HepG2 (cell line): ENCODE results near the gene UNC13D. TPM values are rescaled to one million over a fixed set of nuclear protein-coding genes. Genes with fewer than 3 reads are reported as not detected.
A peak's percentile ranks its signal among the peaks of the same experiment; 100 is the strongest.

Source experiments
- LCORL ChIP-seq, 2 experiments: fragments of 450-650 bp in 1 of 2; sonication (generic) in 1 of 2; formaldehyde crosslinking in 1 of 2; IDR thresholded peaks; 2 replicates each; pipeline versions ENCODE4 v1.5.0 to v1.6.1; 2017 to 2020; ENCODE audit warnings: antibody characterized with exemption in 1 of 2, missing genetic modification reagents in 1 of 2
- NCOA5 ChIP-seq: sonication (generic); formaldehyde crosslinking; IDR thresholded peaks from 2 replicates; pipeline ENCODE4 v1.4.0; 2020; ENCODE audit warnings: missing genetic modification reagents
- SNAPC2 ChIP-seq: sonication (generic); formaldehyde crosslinking; IDR thresholded peaks from 2 replicates; pipeline ENCODE4 v1.8.1; 2022; ENCODE audit warnings: mild to moderate bottlenecking, missing genetic modification reagents
- XBP1 ChIP-seq: sonication (generic); formaldehyde crosslinking; IDR thresholded peaks from 2 replicates; pipeline ENCODE4 v1.5.0; 2020; ENCODE audit warnings: missing genetic modification reagents
- ZNF556 ChIP-seq: sonication (generic); formaldehyde crosslinking; IDR thresholded peaks from 2 replicates; pipeline ENCODE4 v1.4.0; 2020; ENCODE audit warnings: mild to moderate bottlenecking, missing genetic modification reagents, borderline replicate concordance
- polyA plus RNA-seq, 8 experiments: library from polyadenylated mRNA; depleted of rRNA in 3 of 8; stranded (reverse) in 7 of 8; unstranded in 1 of 8; fragments of >200 nt; fragmentation: Illumina TruSeq in 4 of 8; extraction: Trizol in 4 of 8; gene quantifications; 2 replicates each; pipeline versions ENCODE4 v1.2.1 to v1.2.3, GENCODE V29; 2011 to 2016; ENCODE audit warnings: low read depth in 4 of 8, missing spikeins in 1 of 8, mixed read lengths in 1 of 8; ENCODE audit not compliant: insufficient read depth in 1 of 8
- total RNA-seq, 5 experiments: library from RNA; depleted of rRNA; stranded (reverse); fragments of >200 nt; fragmentation: Illumina TruSeq; extraction: Trizol; gene quantifications; 2 replicates each; pipeline ENCODE4 v1.2.3, GENCODE V29; 2016; ENCODE audit warnings: low read depth in 1 of 5
- TF ChIP-seq, protein P1 (sequence below): sonication (generic); formaldehyde crosslinking; IDR thresholded peaks from 2 replicates; pipeline ENCODE4 v1.5.0; 2020; ENCODE audit warnings: missing genetic modification reagents, mild to moderate bottlenecking, borderline replicate concordance
- TF ChIP-seq, protein P2 (sequence below): sonication (generic); formaldehyde crosslinking; IDR thresholded peaks from 2 replicates; pipeline ENCODE4 v1.4.0; 2020; ENCODE audit warnings: mild to moderate bottlenecking, low read depth, missing genetic modification reagents
- TF ChIP-seq, protein P3 (sequence below): sonication (generic); formaldehyde crosslinking; IDR thresholded peaks from 2 replicates; pipeline ENCODE4 v1.5.1; 2020; ENCODE audit warnings: missing genetic modification reagents, mild to moderate bottlenecking, borderline replicate concordance
- TF ChIP-seq, protein P4 (sequence below): sonication (generic); formaldehyde crosslinking; IDR thresholded peaks from 2 replicates; pipeline ENCODE4 v1.5.0; 2020; ENCODE audit warnings: mild to moderate bottlenecking, missing genetic modification reagents, borderline replicate concordance
- TF ChIP-seq, protein P5 (sequence below): IDR thresholded peaks from 2 replicates; pipeline ENCODE4 v1.6.1; 2012; ENCODE audit warnings: low read length, improper control_type of control experiment
- TF ChIP-seq, protein P6 (sequence below): sonication (generic); formaldehyde crosslinking; conservative IDR thresholded peaks from 2 replicates; pipeline ENCODE4 v1.4.0; 2020; ENCODE audit warnings: missing genetic modification reagents

The UNC13D gene
- total and polyA plus RNA-seq, 2 of the 13 experiments (the other 11 are each of a cell fraction or from before 2014, with no cell fraction given): 29.7 to 42.7 TPM

DNA sequence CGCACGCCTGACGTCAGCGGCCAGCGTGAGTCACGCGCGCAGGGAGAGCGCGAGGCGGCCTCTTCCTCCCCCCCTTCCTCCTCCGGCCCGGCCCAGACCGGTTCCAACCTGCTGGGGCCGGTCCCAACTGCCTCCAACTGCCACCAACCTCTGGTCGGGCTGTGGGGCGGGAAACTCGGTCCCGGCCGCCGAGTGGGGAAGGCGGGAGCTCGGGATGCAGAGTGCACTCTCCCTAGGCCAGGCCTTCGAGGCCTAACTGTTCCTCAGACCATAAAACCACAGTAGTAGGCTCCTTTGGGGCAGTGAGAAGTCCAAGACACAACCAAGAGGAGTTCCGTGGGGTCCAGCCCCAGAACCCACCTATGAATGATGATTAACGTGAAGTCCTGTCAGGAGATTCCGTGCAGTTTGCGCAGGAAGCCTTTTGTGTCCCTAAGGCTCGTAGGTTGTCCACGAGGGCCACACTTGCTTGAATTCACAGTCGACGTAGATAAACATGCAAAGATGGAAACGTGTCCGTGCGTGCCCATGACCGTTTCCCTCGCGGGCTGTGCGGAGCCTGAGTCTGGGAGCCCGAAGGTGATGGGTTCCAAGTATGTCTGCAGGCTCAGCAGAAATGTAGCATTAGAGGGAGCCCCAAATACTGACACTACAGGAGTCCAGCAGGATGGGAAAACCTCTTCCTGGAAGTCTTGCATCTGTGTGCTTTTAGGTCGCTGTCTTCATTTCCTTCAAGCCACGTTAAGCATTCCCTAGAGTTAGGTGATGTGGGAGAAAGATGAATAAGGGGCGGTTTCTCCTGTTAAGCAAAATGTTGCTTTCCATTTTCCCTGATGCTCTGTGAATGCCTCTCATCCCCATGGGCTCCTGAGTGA, 59.0 kb downstream of the UNC13D start (continued):
- TF ChIP-seq SNAPC2 (CRISPR knock-in tag) (no peak; the same call in 1 of the 2 replicates), XBP1 (CRISPR knock-in tag) (no peak), NCOA5 (no peak), LCORL (IDR thresholded peaks at IDR 0.05) (peak; percentile 69), LCORL (CRISPR knock-in tag; IDR thresholded peaks at IDR 0.05) (peak; percentile 87), ZNF556 (CRISPR knock-in tag) (peak; percentile 73; the same call in 1 of the 2 replicates)
- TF ChIP-seq, protein P1, sequence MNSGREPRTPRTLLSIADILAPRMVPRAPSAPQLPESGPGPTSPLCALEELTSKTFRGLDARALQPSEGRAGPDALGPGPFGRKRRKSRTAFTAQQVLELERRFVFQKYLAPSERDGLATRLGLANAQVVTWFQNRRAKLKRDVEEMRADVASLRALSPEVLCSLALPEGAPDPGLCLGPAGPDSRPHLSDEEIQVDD (CRISPR knock-in tag): no peak; the same call in 1 of the 2 replicates
- TF ChIP-seq, protein P2, sequence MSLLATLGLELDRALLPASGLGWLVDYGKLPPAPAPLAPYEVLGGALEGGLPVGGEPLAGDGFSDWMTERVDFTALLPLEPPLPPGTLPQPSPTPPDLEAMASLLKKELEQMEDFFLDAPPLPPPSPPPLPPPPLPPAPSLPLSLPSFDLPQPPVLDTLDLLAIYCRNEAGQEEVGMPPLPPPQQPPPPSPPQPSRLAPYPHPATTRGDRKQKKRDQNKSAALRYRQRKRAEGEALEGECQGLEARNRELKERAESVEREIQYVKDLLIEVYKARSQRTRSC (CRISPR knock-in tag): 0 out of 2 replicates have a peak, but pooled peaks have one; percentile 44
- TF ChIP-seq, protein P3, sequence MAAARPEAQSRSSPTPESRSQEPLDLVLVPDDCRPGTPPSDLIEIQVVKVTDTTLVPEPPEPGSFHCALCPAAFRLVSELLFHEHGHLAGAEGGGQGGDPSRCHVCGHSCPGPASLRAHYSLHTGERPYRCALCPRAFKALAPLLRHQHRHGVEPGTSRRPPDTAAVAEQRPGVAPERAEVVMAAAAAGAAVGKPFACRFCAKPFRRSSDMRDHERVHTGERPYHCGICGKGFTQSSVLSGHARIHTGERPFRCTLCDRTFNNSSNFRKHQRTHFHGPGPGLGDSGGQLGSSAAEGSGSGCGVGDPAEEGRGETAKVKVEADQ (CRISPR knock-in tag): peak; percentile 46; the same call in 1 of the 2 replicates
- TF ChIP-seq, protein P4, sequence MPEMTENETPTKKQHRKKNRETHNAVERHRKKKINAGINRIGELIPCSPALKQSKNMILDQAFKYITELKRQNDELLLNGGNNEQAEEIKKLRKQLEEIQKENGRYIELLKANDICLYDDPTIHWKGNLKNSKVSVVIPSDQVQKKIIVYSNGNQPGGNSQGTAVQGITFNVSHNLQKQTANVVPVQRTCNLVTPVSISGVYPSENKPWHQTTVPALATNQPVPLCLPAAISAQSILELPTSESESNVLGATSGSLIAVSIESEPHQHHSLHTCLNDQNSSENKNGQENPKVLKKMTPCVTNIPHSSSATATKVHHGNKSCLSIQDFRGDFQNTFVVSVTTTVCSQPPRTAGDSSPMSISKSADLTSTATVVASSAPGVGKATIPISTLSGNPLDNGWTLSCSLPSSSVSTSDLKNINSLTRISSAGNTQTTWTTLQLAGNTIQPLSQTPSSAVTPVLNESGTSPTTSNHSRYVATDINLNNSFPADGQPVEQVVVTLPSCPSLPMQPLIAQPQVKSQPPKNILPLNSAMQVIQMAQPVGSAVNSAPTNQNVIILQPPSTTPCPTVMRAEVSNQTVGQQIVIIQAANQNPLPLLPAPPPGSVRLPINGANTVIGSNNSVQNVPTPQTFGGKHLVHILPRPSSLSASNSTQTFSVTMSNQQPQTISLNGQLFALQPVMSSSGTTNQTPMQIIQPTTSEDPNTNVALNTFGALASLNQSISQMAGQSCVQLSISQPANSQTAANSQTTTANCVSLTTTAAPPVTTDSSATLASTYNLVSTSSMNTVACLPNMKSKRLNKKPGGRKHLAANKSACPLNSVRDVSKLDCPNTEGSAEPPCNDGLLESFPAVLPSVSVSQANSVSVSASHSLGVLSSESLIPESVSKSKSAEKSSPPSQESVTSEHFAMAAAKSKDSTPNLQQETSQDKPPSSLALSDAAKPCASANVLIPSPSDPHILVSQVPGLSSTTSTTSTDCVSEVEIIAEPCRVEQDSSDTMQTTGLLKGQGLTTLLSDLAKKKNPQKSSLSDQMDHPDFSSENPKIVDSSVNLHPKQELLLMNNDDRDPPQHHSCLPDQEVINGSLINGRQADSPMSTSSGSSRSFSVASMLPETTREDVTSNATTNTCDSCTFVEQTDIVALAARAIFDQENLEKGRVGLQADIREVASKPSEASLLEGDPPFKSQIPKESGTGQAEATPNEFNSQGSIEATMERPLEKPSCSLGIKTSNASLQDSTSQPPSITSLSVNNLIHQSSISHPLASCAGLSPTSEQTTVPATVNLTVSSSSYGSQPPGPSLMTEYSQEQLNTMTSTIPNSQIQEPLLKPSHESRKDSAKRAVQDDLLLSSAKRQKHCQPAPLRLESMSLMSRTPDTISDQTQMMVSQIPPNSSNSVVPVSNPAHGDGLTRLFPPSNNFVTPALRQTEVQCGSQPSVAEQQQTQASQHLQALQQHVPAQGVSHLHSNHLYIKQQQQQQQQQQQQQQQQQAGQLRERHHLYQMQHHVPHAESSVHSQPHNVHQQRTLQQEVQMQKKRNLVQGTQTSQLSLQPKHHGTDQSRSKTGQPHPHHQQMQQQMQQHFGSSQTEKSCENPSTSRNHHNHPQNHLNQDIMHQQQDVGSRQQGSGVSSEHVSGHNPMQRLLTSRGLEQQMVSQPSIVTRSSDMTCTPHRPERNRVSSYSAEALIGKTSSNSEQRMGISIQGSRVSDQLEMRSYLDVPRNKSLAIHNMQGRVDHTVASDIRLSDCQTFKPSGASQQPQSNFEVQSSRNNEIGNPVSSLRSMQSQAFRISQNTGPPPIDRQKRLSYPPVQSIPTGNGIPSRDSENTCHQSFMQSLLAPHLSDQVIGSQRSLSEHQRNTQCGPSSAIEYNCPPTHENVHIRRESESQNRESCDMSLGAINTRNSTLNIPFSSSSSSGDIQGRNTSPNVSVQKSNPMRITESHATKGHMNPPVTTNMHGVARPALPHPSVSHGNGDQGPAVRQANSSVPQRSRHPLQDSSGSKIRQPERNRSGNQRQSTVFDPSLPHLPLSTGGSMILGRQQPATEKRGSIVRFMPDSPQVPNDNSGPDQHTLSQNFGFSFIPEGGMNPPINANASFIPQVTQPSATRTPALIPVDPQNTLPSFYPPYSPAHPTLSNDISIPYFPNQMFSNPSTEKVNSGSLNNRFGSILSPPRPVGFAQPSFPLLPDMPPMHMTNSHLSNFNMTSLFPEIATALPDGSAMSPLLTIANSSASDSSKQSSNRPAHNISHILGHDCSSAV (CRISPR knock-in tag): no peak
- TF ChIP-seq, protein P5, sequence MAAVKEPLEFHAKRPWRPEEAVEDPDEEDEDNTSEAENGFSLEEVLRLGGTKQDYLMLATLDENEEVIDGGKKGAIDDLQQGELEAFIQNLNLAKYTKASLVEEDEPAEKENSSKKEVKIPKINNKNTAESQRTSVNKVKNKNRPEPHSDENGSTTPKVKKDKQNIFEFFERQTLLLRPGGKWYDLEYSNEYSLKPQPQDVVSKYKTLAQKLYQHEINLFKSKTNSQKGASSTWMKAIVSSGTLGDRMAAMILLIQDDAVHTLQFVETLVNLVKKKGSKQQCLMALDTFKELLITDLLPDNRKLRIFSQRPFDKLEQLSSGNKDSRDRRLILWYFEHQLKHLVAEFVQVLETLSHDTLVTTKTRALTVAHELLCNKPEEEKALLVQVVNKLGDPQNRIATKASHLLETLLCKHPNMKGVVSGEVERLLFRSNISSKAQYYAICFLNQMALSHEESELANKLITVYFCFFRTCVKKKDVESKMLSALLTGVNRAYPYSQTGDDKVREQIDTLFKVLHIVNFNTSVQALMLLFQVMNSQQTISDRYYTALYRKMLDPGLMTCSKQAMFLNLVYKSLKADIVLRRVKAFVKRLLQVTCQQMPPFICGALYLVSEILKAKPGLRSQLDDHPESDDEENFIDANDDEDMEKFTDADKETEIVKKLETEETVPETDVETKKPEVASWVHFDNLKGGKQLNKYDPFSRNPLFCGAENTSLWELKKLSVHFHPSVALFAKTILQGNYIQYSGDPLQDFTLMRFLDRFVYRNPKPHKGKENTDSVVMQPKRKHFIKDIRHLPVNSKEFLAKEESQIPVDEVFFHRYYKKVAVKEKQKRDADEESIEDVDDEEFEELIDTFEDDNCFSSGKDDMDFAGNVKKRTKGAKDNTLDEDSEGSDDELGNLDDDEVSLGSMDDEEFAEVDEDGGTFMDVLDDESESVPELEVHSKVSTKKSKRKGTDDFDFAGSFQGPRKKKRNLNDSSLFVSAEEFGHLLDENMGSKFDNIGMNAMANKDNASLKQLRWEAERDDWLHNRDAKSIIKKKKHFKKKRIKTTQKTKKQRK: no peak
- TF ChIP-seq, protein P6, sequence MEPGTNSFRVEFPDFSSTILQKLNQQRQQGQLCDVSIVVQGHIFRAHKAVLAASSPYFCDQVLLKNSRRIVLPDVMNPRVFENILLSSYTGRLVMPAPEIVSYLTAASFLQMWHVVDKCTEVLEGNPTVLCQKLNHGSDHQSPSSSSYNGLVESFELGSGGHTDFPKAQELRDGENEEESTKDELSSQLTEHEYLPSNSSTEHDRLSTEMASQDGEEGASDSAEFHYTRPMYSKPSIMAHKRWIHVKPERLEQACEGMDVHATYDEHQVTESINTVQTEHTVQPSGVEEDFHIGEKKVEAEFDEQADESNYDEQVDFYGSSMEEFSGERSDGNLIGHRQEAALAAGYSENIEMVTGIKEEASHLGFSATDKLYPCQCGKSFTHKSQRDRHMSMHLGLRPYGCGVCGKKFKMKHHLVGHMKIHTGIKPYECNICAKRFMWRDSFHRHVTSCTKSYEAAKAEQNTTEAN (CRISPR knock-in tag): peak; percentile 40; the same call in 1 of the 2 replicates
